GM19328 (cell line): ENCODE data around the gene CALHM3.

Experiments used
- ATAC-seq: cut with Tn5 transposase; IDR thresholded peaks from one replicate; pipeline ENCODE4 v1.9.1; 2021; ENCODE audit warnings: mild to moderate bottlenecking, moderate library complexity; ENCODE audit not compliant: unreplicated experiment

CALHM3 gene

DNA sequence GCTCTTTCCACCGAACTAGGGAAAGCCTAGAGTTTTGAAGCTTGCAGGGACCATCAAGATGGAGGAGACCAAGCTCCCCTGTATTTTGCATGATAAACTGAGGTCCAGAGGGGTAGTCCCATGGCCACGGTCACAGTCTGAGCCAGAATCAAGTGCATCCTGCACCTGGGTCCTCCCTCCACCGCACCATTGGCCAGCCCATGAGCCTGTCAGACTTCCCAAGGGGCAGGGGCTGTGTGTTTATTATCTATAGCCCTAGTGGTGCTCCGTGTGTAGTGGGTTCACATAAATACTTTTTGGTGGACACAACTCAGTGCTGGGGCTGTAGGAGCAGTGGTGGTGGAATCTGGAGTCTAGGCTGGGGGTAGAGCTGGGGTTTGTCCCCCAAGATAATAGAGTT, 3.6 kb downstream of the CALHM3 start:
- ATAC-seq, result no peak

- no peak for ATAC-seq
Observed at GRCh38 chr10:103474077-103474476, 5.0 kb downstream of the CALHM3 start.

- ATAC-seq, result no peak
Observed at GRCh38 chr10:103473261-103473671, 5.8 kb downstream of the CALHM3 start.

- no peak for ATAC-seq
Observed at GRCh38 chr10:103472005-103472404, 7.0 kb downstream of the CALHM3 start.

GRCh38 chr10:103470761-103471653, 8.0 kb downstream of the CALHM3 start:
- ATAC-seq, result peak; percentile 66

- no peak for ATAC-seq
Observed at GRCh38 chr10:103469201-103469600, 9.8 kb downstream of the CALHM3 start.

- no peak for ATAC-seq
Observed at GRCh38 chr10:103467406-103467805, 11.6 kb downstream of the CALHM3 start.

DNA sequence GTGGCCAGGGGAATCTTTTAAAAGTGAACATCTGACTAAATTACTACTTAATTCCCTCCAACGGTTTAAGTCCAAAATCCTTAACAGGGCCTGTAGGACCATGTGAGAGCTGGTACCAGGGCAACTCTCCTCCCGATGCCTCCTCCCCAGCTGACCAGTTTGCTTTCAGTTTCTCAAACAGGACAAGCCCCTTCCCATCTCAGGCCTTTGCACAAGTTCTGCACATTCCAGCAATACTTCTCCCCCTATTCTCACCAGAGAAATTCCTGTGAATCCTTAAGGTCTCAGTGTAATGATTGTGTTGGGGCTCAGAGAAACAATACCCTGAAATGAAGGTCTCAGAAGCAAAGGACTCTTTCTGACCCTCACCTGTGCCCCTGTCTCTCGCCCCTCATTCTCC, 12.3 kb downstream of the CALHM3 start:
- ATAC-seq, result no peak

DNA sequence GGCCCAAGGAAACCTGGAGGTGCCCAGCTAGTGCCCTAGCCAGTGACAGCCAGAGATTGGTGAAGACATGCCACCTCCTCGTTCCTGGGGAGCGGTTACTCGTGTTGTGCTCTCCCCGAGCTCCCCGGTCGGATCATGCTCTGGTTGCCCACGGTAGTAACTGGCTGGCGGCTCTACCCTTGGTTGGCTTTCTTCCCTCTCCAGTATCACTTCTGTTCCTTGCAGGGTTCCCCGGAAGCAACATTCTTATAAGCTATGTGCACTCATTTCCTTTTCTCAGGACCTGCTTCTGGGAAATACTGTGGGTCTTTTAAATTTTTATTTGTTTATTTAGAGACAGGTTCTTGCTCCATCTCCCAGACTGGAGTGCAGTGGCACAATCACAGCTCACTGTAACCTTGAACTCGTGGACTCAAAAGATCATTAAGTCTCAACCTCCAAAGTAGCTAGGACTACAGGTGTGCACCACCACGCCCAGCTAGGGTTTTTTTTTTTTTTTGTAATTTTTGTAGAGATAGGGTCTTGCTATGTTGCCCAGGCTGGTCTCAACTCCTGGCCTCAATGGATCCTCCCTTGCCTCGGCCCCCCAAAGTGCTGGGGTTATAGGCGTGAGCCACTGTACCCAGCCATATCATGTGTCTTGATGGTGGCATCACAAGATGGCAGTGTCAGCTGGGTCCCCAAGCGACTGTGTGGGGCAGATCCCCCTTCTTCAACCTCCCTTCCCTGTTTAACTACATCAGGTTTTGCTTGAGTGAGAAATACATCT, 13.4 kb downstream of the CALHM3 start:
- ATAC-seq, result no peak

DNA sequence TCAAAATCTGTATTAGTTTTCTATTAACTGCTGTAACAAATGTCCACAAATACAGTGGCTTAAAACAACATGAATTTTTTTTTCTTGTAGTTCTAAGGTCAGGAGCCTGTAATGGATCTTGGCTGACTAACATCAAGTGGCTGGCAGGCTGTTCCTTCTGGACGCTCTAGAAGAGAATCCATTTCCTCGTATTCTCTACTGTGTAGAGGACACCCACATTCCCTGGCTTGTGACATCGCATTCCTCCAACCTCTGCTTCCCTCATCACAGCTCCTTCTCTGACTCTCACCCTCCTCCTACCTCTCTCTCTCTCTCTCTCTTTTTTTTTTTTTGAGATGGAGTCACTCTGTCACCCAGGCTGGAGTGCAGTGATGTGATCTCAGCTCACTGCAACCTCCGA, 15.5 kb downstream of the CALHM3 start:
- ATAC-seq, result no peak

DNA sequence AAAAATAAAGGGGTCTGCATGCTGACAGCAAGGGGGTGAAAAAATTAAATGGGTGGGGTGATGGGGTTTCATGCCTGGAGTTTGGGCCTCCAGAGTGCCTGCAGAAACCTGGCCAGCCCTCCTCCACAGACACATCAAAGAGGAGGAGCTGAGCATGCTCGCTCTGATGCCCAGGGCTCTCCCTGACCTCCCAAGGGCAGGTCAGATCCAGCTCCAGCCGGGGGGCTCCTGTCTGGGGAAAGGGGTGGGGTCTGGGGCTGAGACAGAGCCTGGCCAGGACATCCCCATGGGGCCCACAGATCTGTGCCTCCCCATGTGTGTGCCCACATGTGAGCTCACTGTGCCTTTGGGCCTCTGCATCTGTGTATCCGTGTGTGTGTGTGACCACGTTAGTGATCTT, 19.4 kb downstream of the CALHM3 start:
- ATAC-seq, result no peak

GRCh38 chr10:103458720-103459119, 20.3 kb downstream of the CALHM3 start, which contains the start of gene CALHM1:
Gene CALHM1 (minus strand): TSS chr10:103458900. CDS start chr10:103458751, 149 bp downstream.
- ATAC-seq, result peak; percentile 86

DNA sequence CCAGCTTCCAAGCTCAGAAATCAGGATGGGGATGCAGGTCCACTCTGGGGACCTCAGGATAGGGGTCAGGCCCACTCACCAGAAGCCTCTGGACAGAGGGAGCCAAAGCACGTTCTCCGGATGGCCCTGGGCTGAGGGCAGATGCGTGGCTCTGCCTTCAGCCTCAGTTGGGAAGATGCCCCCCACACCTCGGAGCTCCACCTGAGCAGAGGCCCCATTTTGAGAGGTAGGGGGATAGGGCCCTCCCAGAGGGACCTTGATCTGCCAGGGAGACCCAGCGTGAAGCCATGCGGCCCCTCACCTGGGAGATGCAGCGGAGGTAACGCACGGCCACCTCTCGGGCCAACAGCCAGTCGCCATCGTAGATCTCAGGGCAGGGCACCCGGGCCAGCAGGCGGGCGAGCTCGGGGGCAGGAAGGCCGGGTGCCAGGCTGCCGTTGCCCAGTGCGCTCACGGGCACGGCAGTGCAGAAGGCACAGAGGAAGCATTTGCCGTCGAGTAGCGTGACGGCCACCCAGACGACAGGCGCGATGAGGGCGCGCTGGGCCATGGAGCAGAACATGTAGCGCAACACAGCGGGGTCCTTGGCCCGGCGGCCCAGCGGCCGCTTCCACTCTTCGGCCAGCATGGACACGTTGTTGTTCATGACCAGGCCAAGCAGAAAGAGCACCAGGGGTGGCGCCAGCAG, 21.0 kb downstream of the CALHM3 start:
- ATAC-seq, result no peak

DNA sequence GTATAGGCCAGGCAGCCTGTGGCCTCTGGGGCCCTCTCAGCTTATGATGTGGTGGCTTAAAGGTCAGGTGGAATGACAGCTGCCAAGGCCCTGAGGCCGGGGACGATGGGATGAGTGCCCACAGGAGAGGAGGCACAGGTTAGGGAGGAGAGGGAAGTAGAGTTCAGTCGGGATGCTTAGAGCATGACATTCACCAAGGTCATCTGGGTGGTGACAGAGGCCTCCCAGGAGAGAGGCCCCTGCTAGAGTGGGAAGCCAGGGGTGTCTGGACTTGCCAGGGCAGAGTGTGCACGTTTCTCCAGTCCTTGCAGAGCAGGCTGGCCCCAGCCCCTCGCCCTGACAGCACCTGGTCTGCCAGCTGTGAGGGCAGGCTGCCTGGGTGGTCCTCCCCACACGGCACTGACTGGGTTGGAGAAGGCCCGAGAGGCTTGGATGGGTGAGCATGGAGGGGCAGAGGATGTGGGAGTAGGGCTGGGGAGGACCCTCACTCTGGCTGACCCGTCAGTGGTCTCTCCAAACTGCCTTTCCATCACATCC, 21.8 kb downstream of the CALHM3 start:
- no peak for ATAC-seq

- no peak for ATAC-seq
Observed at GRCh38 chr10:103456074-103456660, 22.9 kb downstream of the CALHM3 start.

GRCh38 chr10:103455235-103455634, 23.8 kb downstream of the CALHM3 start:
- ATAC-seq, result no peak

GRCh38 chr10:103454026-103454425, 25.0 kb downstream of the CALHM3 start:
- no peak for ATAC-seq

DNA sequence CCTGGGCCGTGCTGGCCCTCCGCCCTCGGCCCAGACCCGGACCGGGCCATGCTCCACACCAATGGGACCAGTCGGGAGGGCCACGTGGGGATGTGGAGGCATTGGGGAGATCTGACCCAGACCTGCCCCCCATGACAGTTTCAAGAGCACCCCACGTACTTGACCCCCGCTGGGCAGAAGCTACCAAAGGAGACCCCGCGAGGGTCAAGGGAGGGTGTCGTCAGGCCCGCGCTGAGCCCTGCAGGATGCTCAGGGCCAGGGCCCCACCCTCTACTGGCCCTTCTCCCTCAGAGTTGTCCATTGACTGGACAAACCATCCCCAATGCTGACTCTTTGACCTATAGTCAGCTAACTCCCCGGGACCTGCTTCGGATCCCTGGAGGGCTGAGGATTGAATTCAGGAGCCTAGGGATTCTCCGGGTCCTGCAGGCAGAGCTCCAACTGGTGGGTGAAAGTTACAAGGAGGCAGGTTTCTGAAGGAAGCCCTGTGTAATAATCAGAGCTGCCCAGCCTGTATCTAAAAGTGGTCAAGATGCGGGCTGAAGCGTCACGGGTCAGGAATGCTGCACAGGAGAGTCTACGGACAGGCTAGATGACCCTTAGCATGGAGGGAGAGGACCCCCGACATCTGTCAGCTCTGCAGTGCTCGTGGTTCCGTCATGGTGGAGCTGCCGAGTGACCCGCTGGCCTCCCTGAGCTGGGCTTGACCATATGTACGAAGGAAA, 26.4 kb downstream of the CALHM3 start:
- ATAC-seq, result no peak

- ATAC-seq, result peak; percentile 64
Observed at GRCh38 chr10:103451831-103452505, 27.1 kb downstream of the CALHM3 start, which contains the start of gene CALHM2. Gene CALHM2 (minus strand): TSS chr10:103452370. CDS start chr10:103449941, 2,429 bp downstream.
